Suprapubic skin (tissue), 4 donors: ENCODE measurements around the gene ECE1. TPM values are rescaled to one million over a fixed set of nuclear protein-coding genes. Genes with fewer than 3 reads are reported as not detected.

Source experiments
- DNase-seq, 2 donors: peaks; one replicate each; pipeline ENCODE4 v3.0.0-alpha.2; 2019; ENCODE audit warnings: low spot score in 2 of 2
- H3K27ac ChIP-seq: fragments of 200-600 bp; sonication (generic); one replicate; pipeline ENCODE4 v1.5.1; 2019
- H3K27me3 ChIP-seq: fragments of 200-600 bp; sonication (generic); one replicate; pipeline ENCODE4 v1.5.1; 2019
- H3K36me3 ChIP-seq: fragments of 200-600 bp; sonication (generic); one replicate; pipeline ENCODE4 v1.5.1; 2019
- H3K4me1 ChIP-seq: fragments of 200-600 bp; sonication (generic); one replicate; pipeline ENCODE4 v1.5.1; 2019
- H3K4me3 ChIP-seq: fragments of 200-600 bp; sonication (generic); one replicate; pipeline ENCODE4 v1.5.1; 2019; ENCODE audit warnings: mild to moderate bottlenecking
- H3K9me3 ChIP-seq: fragments of 200-600 bp; sonication (generic); one replicate; pipeline ENCODE4 v1.5.1; 2019
- EP300 ChIP-seq: sonication (generic); formaldehyde crosslinking; IDR thresholded peaks from one replicate; pipeline ENCODE4 v1.6.1; 2017; ENCODE audit warnings: antibody characterized with exemption
- POLR2A ChIP-seq, 2 donors: fragments of 450-650 bp; IDR thresholded peaks; one replicate each; pipeline ENCODE4 v1.6.1; 2017; ENCODE audit warnings: antibody characterized with exemption in 2 of 2, mild to moderate bottlenecking in 2 of 2, moderate library complexity in 2 of 2
- POLR2AphosphoS5 ChIP-seq, 3 donors: sonication (generic); formaldehyde crosslinking; IDR thresholded peaks; one replicate each; pipeline ENCODE4 v1.6.1; 2017; ENCODE audit warnings: antibody characterized with exemption in 3 of 3
- WGBS: methylation state at CpG from one replicate; pipeline ENCODE4 v1.1.5; 2018; 5-methylcytosine and 5-hydroxymethylcytosine counted together
- total RNA-seq, 4 donors: library from RNA; depleted of rRNA; stranded (reverse); fragments of >200 nt; gene quantifications; one replicate each; pipeline ENCODE4 v1.1.0, GENCODE V29; 2016
- TF ChIP-seq, protein P1 (sequence below), 2 donors: fragments of 200-600 bp in 1 of 2; fragments of 450-650 bp in 1 of 2; sonication (generic) in 1 of 2; IDR thresholded peaks; one replicate each; pipeline ENCODE4 v1.5.1; 2016 to 2019; ENCODE audit warnings: antibody characterized with exemption in 2 of 2, mild to moderate bottlenecking in 1 of 2, moderate library complexity in 1 of 2

ECE1 gene
- total RNA-seq, 4 donors from 2014 or later: 40.8 to 64.2 (median 55.3) TPM

DNA sequence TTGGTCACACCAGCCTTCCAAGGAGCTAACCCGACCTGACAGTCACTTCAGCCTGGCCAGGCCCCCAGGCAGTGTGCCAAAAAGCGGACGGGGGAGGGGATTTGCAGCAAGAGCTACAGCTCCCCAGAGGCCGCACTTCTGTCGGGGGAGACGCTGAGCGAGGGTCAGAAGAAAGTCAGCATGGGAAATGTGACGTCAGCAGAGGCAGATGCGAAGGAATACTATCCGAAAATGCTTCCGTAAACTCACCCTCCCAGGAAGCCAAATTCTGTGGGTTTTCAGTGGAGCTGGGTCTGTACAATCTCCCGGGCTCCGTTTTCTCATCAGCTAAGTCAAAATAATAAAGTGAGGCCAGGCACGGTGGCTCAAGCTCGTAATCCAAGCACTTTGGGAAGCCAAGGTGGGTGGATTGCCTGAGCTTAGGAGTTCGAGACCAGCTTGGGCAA is 28.5 kb upstream of the ECE1 start:
- H3K36me3 ChIP-seq: no peaks in the 10 kb centered on the region
- H3K27me3 ChIP-seq: no peaks in the 10 kb centered on the region
- H3K27ac ChIP-seq: peak overlapping the region; percentile 89
- peak; percentile 94 to 97 for DNase-seq
- H3K9me3 ChIP-seq: no peaks in the 10 kb centered on the region
- TF ChIP-seq, protein P1, sequence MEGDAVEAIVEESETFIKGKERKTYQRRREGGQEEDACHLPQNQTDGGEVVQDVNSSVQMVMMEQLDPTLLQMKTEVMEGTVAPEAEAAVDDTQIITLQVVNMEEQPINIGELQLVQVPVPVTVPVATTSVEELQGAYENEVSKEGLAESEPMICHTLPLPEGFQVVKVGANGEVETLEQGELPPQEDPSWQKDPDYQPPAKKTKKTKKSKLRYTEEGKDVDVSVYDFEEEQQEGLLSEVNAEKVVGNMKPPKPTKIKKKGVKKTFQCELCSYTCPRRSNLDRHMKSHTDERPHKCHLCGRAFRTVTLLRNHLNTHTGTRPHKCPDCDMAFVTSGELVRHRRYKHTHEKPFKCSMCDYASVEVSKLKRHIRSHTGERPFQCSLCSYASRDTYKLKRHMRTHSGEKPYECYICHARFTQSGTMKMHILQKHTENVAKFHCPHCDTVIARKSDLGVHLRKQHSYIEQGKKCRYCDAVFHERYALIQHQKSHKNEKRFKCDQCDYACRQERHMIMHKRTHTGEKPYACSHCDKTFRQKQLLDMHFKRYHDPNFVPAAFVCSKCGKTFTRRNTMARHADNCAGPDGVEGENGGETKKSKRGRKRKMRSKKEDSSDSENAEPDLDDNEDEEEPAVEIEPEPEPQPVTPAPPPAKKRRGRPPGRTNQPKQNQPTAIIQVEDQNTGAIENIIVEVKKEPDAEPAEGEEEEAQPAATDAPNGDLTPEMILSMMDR (IDR thresholded peaks at IDR 0.05): no peak
- no peak for TF ChIP-seq EP300
- TF ChIP-seq POLR2A (IDR thresholded peaks at IDR 0.05): no peak
- TF ChIP-seq POLR2AphosphoS5 (IDR thresholded peaks at IDR 0.05): peak in 2 of 3 donors; percentile 49 to 69
- peaks cover 82% of the 10 kb centered on the region for H3K4me1 ChIP-seq
- H3K4me3 ChIP-seq: no peak overlapping the region
- 71% methylated on average over 16 of the region's 16 CpGs for WGBS

DNA sequence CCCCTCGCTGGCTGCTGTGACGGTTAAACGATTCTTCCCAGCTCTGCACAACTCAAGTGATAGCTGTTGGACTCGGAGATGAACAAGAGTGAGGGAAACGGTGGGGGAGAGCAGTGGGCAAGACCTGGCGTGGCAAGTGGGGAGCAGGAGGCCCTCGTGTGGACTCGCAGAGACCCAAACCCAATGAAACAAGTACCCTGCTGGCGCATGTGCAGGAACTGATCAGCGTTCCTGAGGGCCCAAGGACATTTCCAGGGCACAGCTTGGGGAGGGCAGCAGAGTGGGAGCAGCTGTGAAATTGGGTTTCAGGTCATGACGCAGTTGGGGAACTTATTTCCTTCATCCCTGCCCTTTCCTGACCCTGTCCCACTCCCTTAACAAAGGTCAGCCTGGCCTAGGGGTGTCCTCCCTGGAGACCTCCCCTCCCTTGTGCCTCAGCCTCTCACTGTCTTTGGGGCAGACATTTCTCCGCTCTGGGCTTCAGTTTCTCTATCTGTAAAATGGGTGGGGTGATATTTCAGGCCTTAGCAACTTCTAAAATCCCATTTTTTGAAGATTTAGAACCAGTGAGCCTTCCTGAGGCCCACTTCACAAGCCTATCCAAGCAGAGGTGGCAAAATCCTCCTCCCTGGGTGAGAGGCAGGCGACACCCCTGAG is 27.9 kb upstream of the ECE1 start:
- no peak overlapping the region for H3K4me3 ChIP-seq
- H3K36me3 ChIP-seq: no peaks in the 10 kb centered on the region

DNA sequence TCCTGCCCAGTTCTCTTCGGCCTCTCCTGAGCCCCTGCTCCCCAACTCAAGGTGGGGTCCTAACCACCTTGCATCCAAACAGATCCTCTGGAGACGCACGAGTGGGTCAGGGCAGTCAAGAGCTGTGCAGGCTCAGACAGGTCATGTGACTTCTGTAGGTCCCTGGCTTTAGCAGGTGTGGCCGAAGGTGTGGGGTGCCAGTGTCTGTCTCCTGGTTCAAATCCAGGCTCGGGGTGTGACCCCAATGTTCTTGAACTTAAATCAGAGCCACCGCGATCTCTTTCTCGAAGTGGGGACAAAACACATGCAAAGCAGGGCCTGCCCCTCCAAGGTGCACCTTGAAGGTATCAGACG is 27.4 kb upstream of the ECE1 start:
- Histone ChIP-seq H3K9me3 (no peaks in the 10 kb centered on the region), H3K4me1 (peaks cover 81% of the 10 kb centered on the region), H3K4me3 (no peak overlapping the region), H3K36me3 (no peaks in the 10 kb centered on the region), H3K27ac (peak overlapping the region; percentile 89), H3K27me3 (no peaks in the 10 kb centered on the region)
- DNase-seq: no peak
- 72% methylated on average over 9 of the region's 9 CpGs for WGBS
- TF ChIP-seq POLR2A (IDR thresholded peaks at IDR 0.05) (no peak), EP300 (no peak), POLR2AphosphoS5 (IDR thresholded peaks at IDR 0.05) (no peak)
- TF ChIP-seq, protein P1 (IDR thresholded peaks at IDR 0.05): no peak

More for the DNA sequence above, 27.9 kb upstream of the ECE1 start:
- no peak for TF ChIP-seq POLR2A (IDR thresholded peaks at IDR 0.05)
- no peak for TF ChIP-seq EP300
- TF ChIP-seq, protein P1 (IDR thresholded peaks at IDR 0.05): no peak
- no peak for TF ChIP-seq POLR2AphosphoS5 (IDR thresholded peaks at IDR 0.05)
- no peak for DNase-seq
- Histone ChIP-seq H3K27ac (peak overlapping the region; percentile 89), H3K9me3 (no peaks in the 10 kb centered on the region), H3K4me1 (peaks cover 82% of the 10 kb centered on the region), H3K27me3 (no peaks in the 10 kb centered on the region)
- WGBS: 77% methylated on average over 13 of the region's 13 CpGs

DNA sequence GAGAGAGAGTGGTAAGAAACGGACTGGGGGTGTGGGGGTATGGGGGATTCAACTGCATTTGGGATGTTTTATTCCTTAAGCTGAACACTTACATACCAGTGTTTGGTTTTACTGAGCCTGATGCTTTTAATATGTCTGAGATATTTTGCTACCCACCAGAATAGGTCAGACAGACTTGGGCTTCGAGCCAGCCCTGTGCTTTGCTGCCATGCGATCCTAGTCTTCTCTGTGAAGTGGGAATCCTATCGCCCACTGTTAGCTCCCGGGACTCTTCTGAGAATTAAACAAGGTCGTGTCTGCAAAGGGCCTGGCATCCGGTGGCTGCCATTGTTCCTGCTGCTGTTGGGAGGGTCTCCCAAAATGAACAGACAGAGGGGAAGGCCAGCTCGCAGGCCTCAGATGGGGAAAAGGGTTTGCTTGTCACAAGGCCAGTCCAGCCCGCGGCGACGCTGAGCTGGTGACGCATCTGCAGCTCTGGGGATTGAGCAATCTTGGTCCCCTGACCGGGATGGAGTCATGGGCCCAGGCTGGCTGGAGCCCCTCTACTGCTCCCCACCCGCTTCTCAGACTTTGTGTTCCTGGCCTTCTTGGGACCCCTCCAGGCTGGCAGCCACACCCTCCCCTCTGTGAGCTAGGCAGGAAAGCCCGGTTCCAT is 26.9 kb upstream of the ECE1 start:
- Histone ChIP-seq H3K4me3 (no peak overlapping the region), H3K4me1 (peaks cover 76% of the 10 kb centered on the region), H3K36me3 (no peaks in the 10 kb centered on the region), H3K27me3 (no peaks in the 10 kb centered on the region), H3K9me3 (no peaks in the 10 kb centered on the region), H3K27ac (peak overlapping the region; percentile 89)
- WGBS: 55% methylated on average over 10 of the region's 16 CpGs
- peak in 2 of 3 donors; percentile 95 to 96 for TF ChIP-seq POLR2AphosphoS5 (IDR thresholded peaks at IDR 0.05)
- TF ChIP-seq, protein P1 (IDR thresholded peaks at IDR 0.05): no peak
- peak; percentile 95 to 96 for DNase-seq

DNA sequence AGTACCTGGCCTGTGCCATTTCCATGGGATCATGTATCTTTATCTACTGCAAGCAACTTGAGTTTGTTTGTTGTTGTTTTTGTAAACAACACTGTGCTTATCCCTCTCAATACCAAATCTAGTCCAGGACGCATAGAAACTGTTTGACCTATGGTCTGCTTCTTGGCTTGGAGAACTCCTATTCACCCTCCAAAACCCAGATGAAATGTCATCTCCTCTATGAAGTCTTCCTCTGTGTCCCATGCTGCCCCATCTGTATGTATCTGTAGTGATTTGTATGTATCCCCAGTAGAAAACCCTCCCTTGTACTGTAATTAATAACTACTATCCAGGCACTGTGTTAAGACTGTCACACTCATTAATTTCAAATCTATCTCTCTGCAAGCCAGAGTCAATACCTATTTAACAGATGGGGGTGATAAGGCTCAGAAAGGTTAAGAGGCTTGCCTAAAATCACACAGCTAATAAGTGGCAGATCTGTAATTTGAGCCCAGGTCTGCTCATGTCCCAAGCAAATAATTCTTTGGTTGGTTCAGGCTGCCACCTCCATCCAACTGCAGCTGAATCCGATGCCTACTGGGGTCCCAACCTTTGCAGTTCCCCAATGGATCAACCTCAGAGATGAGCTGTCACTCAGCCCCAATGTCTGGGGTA is 24.6 kb upstream of the ECE1 start:
- Histone ChIP-seq H3K4me3 (no peak overlapping the region), H3K27me3 (no peaks in the 10 kb centered on the region), H3K9me3 (no peaks in the 10 kb centered on the region), H3K36me3 (no peaks in the 10 kb centered on the region), H3K4me1 (peaks cover 75% of the 10 kb centered on the region), H3K27ac (peak overlapping the region; percentile 89)
- DNase-seq: no peak
- no peak for TF ChIP-seq POLR2A (IDR thresholded peaks at IDR 0.05)
- TF ChIP-seq EP300: no peak
- TF ChIP-seq, protein P1 (IDR thresholded peaks at IDR 0.05): no peak
- TF ChIP-seq POLR2AphosphoS5 (IDR thresholded peaks at IDR 0.05): no peak
- 88% methylated on average over 2 of the region's 2 CpGs for WGBS
